Gastroesophageal sphincter (tissue), 4 donors: ENCODE results near the gene RPL38. TPM values are rescaled to one million over a fixed set of nuclear protein-coding genes. Genes with fewer than 3 reads are reported as not detected.

ENCODE experiments used
- ATAC-seq: fragments of 150-250 bp; one replicate; pipeline ENCODE4 v1.9.1; 2016; ENCODE audit warnings: mild to moderate bottlenecking, moderate library complexity
- H3K27ac ChIP-seq, 4 donors: fragments of 200-600 bp; sonication (generic) in 3 of 4; 1 replicate in 3 of 4; 2 replicates in 1 of 4; pipeline ENCODE4 v1.5.1; 2016 to 2019
- H3K27me3 ChIP-seq: fragments of 200-600 bp; sonication (generic); one replicate; pipeline ENCODE4 v1.5.1; 2019
- H3K36me3 ChIP-seq, 2 donors: fragments of 200-600 bp; sonication (generic); one replicate each; pipeline ENCODE4 v1.5.1; 2019; ENCODE audit warnings: control low read depth in 1 of 2
- H3K4me1 ChIP-seq, 3 donors: fragments of 200-600 bp; sonication (generic); 1 replicate in 2 of 3; 2 replicates in 1 of 3; pipeline ENCODE4 v1.5.1; 2016 to 2019; ENCODE audit warnings: control low read depth in 2 of 3
- H3K4me3 ChIP-seq, 2 donors: fragments of 200-600 bp; sonication (generic); one replicate each; pipeline ENCODE4 v1.5.1; 2019; ENCODE audit warnings: mild to moderate bottlenecking in 1 of 2, moderate library complexity in 1 of 2
- H3K9me3 ChIP-seq, 3 donors: fragments of 200-600 bp; sonication (generic); one replicate each; pipeline ENCODE4 v1.5.1; 2017 to 2019; ENCODE audit warnings: control low read depth in 2 of 3
- EP300 ChIP-seq: sonication (generic); formaldehyde crosslinking; IDR thresholded peaks from one replicate; pipeline ENCODE4 v1.6.1; 2017; ENCODE audit warnings: antibody characterized with exemption, mild to moderate bottlenecking
- POLR2A ChIP-seq, 2 donors: fragments of 450-650 bp; IDR thresholded peaks; one replicate each; pipeline ENCODE4 v1.6.1; 2017; ENCODE audit warnings: antibody characterized with exemption in 2 of 2, mild to moderate bottlenecking in 2 of 2, moderate library complexity in 1 of 2
- POLR2AphosphoS5 ChIP-seq: sonication (generic); formaldehyde crosslinking; IDR thresholded peaks from one replicate; pipeline ENCODE4 v1.6.1; 2017; ENCODE audit warnings: antibody characterized with exemption
- WGBS, 2 donors: methylation state at CpG; one replicate each; pipeline ENCODE4 v1.1.5; 2018; ENCODE audit warnings: low coverage in 1 of 2; 5-methylcytosine and 5-hydroxymethylcytosine counted together
- total RNA-seq, 4 donors: library from RNA; depleted of rRNA; stranded (reverse); fragments of >200 nt; gene quantifications; one replicate each; pipeline ENCODE4 v1.1.0, GENCODE V29; 2016
- TF ChIP-seq, protein P1 (sequence below), 4 experiments: fragments of 200-600 bp in 2 of 4; fragments of 450-650 bp in 2 of 4; sonication (generic) in 1 of 4; IDR thresholded peaks; one replicate each; pipeline ENCODE4 v1.5.1; 2017 to 2019; ENCODE audit warnings: antibody characterized with exemption in 4 of 4, mild to moderate bottlenecking in 2 of 4, moderate library complexity in 2 of 4

Gene RPL38
- total RNA-seq, 4 donors from 2014 or later = 407 to 628 (median 526) TPM

DNA sequence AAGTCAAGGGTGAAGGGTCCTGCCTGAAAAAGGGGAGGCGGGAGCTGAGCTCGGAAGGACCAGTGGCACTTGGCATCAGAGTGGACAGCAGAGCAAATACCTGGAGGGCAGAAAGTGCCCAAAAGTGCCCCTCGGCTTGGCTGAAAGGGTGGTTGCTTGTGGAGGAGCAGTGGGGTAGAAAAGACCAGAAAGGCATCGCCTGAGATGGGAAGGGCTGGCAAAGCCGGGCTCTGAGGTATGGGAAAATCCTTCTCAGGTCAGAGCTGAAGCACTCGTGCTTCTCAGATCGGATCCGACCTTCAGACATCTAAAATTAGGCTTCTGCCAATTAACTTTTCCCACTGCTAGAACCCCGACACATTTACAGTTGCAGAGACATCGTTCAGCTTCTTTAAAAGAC, 1.5 kb upstream of the RPL38 start:
- Histone ChIP-seq H3K9me3 (no peaks in the 10 kb centered on the region), H3K4me1 (peaks cover 0 to 43% (median 16%) of the 10 kb centered on the region in 3 donors), H3K27ac (no peak overlapping the region), H3K27me3 (peaks cover 60% of the 10 kb centered on the region), H3K36me3 (peaks cover 0 to 25% of the 10 kb centered on the region in 2 donors), H3K4me3 (no peak overlapping the region)
- 57 to 72% methylated on average over 6 to 10 of the region's 10 CpGs for WGBS, 2 donors
- no peak for ATAC-seq
- no peak for TF ChIP-seq POLR2AphosphoS5
- TF ChIP-seq EP300 = no peak
- TF ChIP-seq, protein P1, sequence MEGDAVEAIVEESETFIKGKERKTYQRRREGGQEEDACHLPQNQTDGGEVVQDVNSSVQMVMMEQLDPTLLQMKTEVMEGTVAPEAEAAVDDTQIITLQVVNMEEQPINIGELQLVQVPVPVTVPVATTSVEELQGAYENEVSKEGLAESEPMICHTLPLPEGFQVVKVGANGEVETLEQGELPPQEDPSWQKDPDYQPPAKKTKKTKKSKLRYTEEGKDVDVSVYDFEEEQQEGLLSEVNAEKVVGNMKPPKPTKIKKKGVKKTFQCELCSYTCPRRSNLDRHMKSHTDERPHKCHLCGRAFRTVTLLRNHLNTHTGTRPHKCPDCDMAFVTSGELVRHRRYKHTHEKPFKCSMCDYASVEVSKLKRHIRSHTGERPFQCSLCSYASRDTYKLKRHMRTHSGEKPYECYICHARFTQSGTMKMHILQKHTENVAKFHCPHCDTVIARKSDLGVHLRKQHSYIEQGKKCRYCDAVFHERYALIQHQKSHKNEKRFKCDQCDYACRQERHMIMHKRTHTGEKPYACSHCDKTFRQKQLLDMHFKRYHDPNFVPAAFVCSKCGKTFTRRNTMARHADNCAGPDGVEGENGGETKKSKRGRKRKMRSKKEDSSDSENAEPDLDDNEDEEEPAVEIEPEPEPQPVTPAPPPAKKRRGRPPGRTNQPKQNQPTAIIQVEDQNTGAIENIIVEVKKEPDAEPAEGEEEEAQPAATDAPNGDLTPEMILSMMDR (IDR thresholded peaks at IDR 0.05) = no peak
- TF ChIP-seq POLR2A (IDR thresholded peaks at IDR 0.05) = no peak

DNA sequence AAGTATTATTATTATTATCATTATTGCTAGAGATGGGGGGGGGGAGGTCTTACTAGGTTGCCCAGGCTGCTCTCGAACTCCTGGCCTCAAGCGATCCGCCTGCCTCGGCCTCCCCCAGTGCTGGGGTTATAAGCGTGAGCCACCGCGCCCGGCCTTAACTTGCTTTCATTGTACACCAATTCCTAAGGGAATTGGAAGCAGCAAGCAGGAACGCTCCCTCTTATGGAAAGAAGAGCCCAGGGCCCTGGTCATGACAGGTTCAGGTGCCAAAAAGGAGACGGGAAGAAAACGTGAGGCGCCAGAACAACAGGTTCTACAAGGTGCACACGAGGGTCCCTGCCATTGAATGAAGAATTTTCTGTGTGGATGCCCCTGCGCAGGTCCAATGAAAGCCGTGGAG, 540 bp upstream of the RPL38 start:
- Histone ChIP-seq H3K4me1 (peaks cover 0 to 53% (median 19%) of the 10 kb centered on the region in 3 donors), H3K27me3 (peaks cover 51% of the 10 kb centered on the region), H3K27ac (no peak overlapping the region), H3K4me3 (peak overlapping the region in 1 of 2 donors; percentile 93), H3K36me3 (peaks cover 0 to 35% of the 10 kb centered on the region in 2 donors), H3K9me3 (no peaks in the 10 kb centered on the region)
- WGBS, 2 donors = 0 to 8% methylated on average over 5 to 6 of the region's 15 CpGs
- ATAC-seq = peak; percentile 4
- TF ChIP-seq POLR2A (IDR thresholded peaks at IDR 0.05) = no peak
- TF ChIP-seq, protein P1 (IDR thresholded peaks at IDR 0.05) = no peak
- TF ChIP-seq EP300 = no peak
- no peak for TF ChIP-seq POLR2AphosphoS5

DNA sequence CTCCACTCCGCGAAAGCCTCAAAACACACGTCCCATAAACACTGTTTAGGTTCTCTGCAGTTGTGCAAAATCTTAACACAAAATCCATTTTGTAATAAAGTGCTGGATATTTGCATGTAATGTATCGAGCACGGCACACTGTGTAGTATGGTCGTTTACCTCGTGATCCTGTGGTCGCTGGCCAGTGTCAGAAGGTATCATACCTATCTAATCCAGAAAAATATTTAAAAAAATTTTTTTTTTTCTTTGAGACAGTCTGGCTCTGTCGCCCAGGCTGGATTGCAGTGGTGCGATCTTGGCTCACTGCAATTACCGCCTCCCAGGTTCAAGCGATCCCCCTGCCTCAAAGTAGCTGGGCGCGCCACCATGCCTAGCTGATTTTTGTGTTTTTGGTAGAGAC, 996 bp downstream of the RPL38 start:
- H3K4me3 ChIP-seq = peak overlapping the region; percentile 89 to 93
- H3K27me3 ChIP-seq = peaks cover 37% of the 10 kb centered on the region
- H3K4me1 ChIP-seq = peaks cover 0 to 65% (median 19%) of the 10 kb centered on the region in 3 donors
- no peak for TF ChIP-seq POLR2AphosphoS5
- TF ChIP-seq, protein P1 (IDR thresholded peaks at IDR 0.05) = no peak
- TF ChIP-seq EP300 = no peak
- no peak for TF ChIP-seq POLR2A (IDR thresholded peaks at IDR 0.05)
- no peak for ATAC-seq
- 34 to 56% methylated on average over 10 to 14 of the region's 14 CpGs for WGBS, 2 donors
- peak overlapping the region in 3 of 4 donors; percentile 88 to 90 (median 88) for H3K27ac ChIP-seq
- no peaks in the 10 kb centered on the region for H3K9me3 ChIP-seq
- H3K36me3 ChIP-seq = peaks cover 0 to 51% of the 10 kb centered on the region in 2 donors

DNA sequence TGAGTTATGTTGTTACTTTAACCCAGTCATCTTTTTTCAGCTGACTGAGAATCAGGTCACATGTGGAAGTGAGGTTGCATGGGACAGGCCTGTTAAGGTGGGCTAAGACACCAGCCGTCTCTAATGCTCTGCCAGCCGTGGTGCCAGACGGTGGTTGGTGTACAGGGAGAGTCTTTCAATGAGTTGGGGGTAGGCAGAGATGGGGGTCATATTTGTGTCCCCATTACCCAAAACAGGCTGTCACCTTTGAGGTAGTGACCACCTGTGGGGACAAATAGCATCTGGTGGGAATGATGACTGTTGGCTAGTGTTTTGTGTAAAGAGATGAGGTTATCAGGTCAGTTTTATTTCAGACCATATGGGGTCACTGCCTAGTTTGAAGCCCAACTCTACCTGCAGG, 1.8 kb downstream of the RPL38 start:
- Histone ChIP-seq H3K9me3 (no peaks in the 10 kb centered on the region), H3K36me3 (peaks cover 0 to 59% of the 10 kb centered on the region in 2 donors), H3K27me3 (peaks cover 29% of the 10 kb centered on the region), H3K27ac (peak overlapping the region in 1 of 4 donors; percentile 88), H3K4me1 (peaks cover 0 to 69% (median 23%) of the 10 kb centered on the region in 3 donors), H3K4me3 (no peak overlapping the region)
- no peak for ATAC-seq
- 52 to 97% methylated on average over 2 to 3 of the region's 3 CpGs for WGBS, 2 donors
- no peak for TF ChIP-seq POLR2A (IDR thresholded peaks at IDR 0.05)

DNA sequence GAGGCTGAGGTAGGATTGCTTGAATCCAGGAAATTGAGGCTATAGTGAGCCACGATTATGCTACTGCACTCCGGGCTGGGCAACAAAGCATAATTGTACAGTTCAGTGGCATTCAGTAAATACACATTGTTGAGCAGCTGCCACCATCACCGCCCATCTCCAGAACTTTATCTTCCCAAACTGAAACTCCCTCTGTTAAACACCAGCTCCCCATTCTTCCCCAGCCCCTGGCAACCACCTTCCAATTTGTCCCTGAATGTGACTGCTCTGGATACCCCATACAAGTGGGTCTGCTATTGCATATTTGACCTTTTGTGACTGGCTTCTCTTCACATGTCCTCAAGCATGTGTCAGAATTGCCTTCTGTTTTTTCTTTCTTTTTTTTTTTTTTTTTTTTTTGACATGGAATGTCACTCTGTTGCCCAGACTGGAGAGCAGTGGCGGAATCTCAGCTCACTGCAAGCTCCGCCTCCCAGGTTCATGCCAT, 2.9 kb downstream of the RPL38 start:
- peaks cover 0 to 80% (median 33%) of the 10 kb centered on the region in 3 donors for H3K4me1 ChIP-seq
- peaks cover 0 to 59% of the 10 kb centered on the region in 2 donors for H3K36me3 ChIP-seq

More for the DNA sequence above, 2.9 kb downstream of the RPL38 start:
- WGBS, 2 donors = 56 to 78% methylated on average over 3 to 4 of the region's 5 CpGs
- peaks cover 18% of the 10 kb centered on the region for H3K27me3 ChIP-seq
- H3K9me3 ChIP-seq = no peaks in the 10 kb centered on the region
- TF ChIP-seq POLR2A (IDR thresholded peaks at IDR 0.05) (no peak), POLR2AphosphoS5 (no peak), EP300 (no peak)
- TF ChIP-seq, protein P1 (IDR thresholded peaks at IDR 0.05) = no peak
- H3K4me3 ChIP-seq = no peak overlapping the region
- no peak overlapping the region for H3K27ac ChIP-seq
- ATAC-seq = no peak
